IMR-90 (cell line): ENCODE measurements around the gene ST3GAL3. TPM values are rescaled to one million over a fixed set of nuclear protein-coding genes. Genes with fewer than 3 reads are reported as not detected.

Source experiments
- ATAC-seq: fragments of 200-7000 bp; cut with Tn5 transposase; 2 replicates; pipeline ENCODE4 v1.9.1; 2020; ENCODE audit warnings: low read depth, mild to moderate bottlenecking, moderate library complexity
- BruUV-seq: library from RNA; stranded (reverse); fragments of 400-500 nt; replicated peaks from 2 replicates; lab custom pipeline; 2021; lab: Mats Ljungman, UMichigan
- CTCF ChIA-PET: fragments of 300-600 bp; formaldehyde crosslinking; extraction: SDS; loops from one replicate; lab custom pipeline; 2021; ENCODE audit warnings: antibody characterized with exemption; lab: Yijun Ruan, JAX
- POLR2A ChIA-PET: fragments of 300-600 bp; sonication (Branson Sonifier 250); formaldehyde crosslinking; loops from one replicate; lab custom pipeline; 2022; ENCODE audit warnings: antibody characterized with exemption; ENCODE audit not compliant: unreplicated experiment; lab: Charles Lee
- DNase-seq: peaks from one replicate; pipeline ENCODE4 v3.0.0; 2013
- H2AFZ ChIP-seq: replicated peaks from 2 replicates; pipeline ENCODE3; 2013; ENCODE audit warnings: low read length, mild to moderate bottlenecking; ENCODE audit not compliant: poor library complexity
- H2AK5ac ChIP-seq: 2 replicates; pipeline ENCODE4 v1.6.1; 2013; ENCODE audit warnings: low read depth, low read length, inconsistent platforms
- H2AK9ac ChIP-seq: replicated peaks from 2 replicates; pipeline ENCODE3; 2013; ENCODE audit warnings: mild to moderate bottlenecking, low read depth, low read length, moderate library complexity; ENCODE audit not compliant: poor library complexity
- H2BK120ac ChIP-seq: 2 replicates; pipeline ENCODE4 v1.6.1; 2013; ENCODE audit warnings: low read depth, low read length, inconsistent platforms
- H2BK15ac ChIP-seq: 3 replicates; pipeline ENCODE4 v1.6.1; 2013; ENCODE audit warnings: low read depth, low read length, inconsistent platforms
- H2BK20ac ChIP-seq: 2 replicates; pipeline ENCODE4 v1.6.1; 2013; ENCODE audit warnings: low read depth, mild to moderate bottlenecking, inconsistent platforms, low read length, moderate library complexity
- H2BK5ac ChIP-seq: 2 replicates; pipeline ENCODE4 v1.6.1; 2013; ENCODE audit warnings: mild to moderate bottlenecking, low read depth, low read length, inconsistent platforms; ENCODE audit not compliant: poor library complexity, severe bottlenecking
- H3K14ac ChIP-seq: replicated peaks from 2 replicates; pipeline ENCODE4 v1.6.1; 2013; ENCODE audit warnings: low read depth, low read length, inconsistent platforms
- H3K18ac ChIP-seq: 2 replicates; pipeline ENCODE4 v1.6.1; 2013; ENCODE audit warnings: low read depth, low read length, control low read depth
- H3K23ac ChIP-seq: 2 replicates; pipeline ENCODE4 v1.6.1; 2013; ENCODE audit warnings: low read depth, low read length, inconsistent platforms
- H3K27ac ChIP-seq: 2 replicates; pipeline ENCODE4 v1.5.1; 2013; ENCODE audit warnings: mild to moderate bottlenecking, control low read depth, low read length; ENCODE audit not compliant: insufficient read depth
- H3K27me3 ChIP-seq: 2 replicates; pipeline ENCODE4 v1.6.1; 2013; ENCODE audit warnings: low read length; ENCODE audit not compliant: control insufficient read depth, insufficient read depth
- H3K36me3 ChIP-seq: 2 replicates; pipeline ENCODE4 v1.6.1; 2013; ENCODE audit warnings: low read length, mixed read lengths; ENCODE audit not compliant: control insufficient read depth, insufficient read depth
- H3K4ac ChIP-seq: 2 replicates; pipeline ENCODE4 v1.6.1; 2013; ENCODE audit warnings: low read depth, low read length, inconsistent platforms
- H3K4me1 ChIP-seq: 2 replicates; pipeline ENCODE4 v1.6.1; 2013; ENCODE audit warnings: low read length, mixed read lengths; ENCODE audit not compliant: control insufficient read depth, insufficient read depth
- H3K4me2 ChIP-seq: 2 replicates; pipeline ENCODE4 v1.6.1; 2013; ENCODE audit warnings: low read depth, mild to moderate bottlenecking, control low read depth, low read length, moderate library complexity
- H3K4me3 ChIP-seq: 2 replicates; pipeline ENCODE4 v1.5.1; 2013; ENCODE audit warnings: low read depth, mild to moderate bottlenecking, control low read depth, low read length, moderate library complexity; ENCODE audit not compliant: insufficient read depth
- H3K56ac ChIP-seq: 2 replicates; pipeline ENCODE4 v1.6.1; 2013; ENCODE audit warnings: low read length, inconsistent platforms; ENCODE audit not compliant: insufficient read depth; ENCODE audit errors: extremely low read depth
- H3K79me1 ChIP-seq, 2 experiments: 2 replicates each; pipeline ENCODE4 v1.6.1; 2013; ENCODE audit warnings: low read length in 2 of 2, inconsistent platforms in 1 of 2, low read depth in 1 of 2
- H3K9ac ChIP-seq: 2 replicates; pipeline ENCODE4 v1.6.1; 2013; ENCODE audit warnings: low read depth, low read length, control low read depth
- H3K9me1 ChIP-seq: 2 replicates; pipeline ENCODE4 v1.6.1; 2013; ENCODE audit warnings: low read length, inconsistent platforms; ENCODE audit not compliant: insufficient read depth
- H3K9me3 ChIP-seq: 2 replicates; pipeline ENCODE4 v1.6.1; 2013; ENCODE audit warnings: low read length; ENCODE audit not compliant: control insufficient read depth, insufficient read depth
- H4K20me1 ChIP-seq: 2 replicates; pipeline ENCODE4 v1.6.1; 2013; ENCODE audit warnings: low read length, inconsistent platforms; ENCODE audit not compliant: insufficient read depth
- H4K5ac ChIP-seq: 2 replicates; pipeline ENCODE4 v1.6.1; 2013; ENCODE audit warnings: mild to moderate bottlenecking, low read depth, low read length, control low read depth
- H4K8ac ChIP-seq, 2 experiments: 2 replicates each; pipeline ENCODE4 v1.6.1; 2013; ENCODE audit warnings: low read depth in 2 of 2, low read length in 2 of 2, control low read depth in 1 of 2, inconsistent platforms in 1 of 2
- H4K91ac ChIP-seq: 2 replicates; pipeline ENCODE4 v1.6.1; 2013; ENCODE audit warnings: low read depth, low read length, inconsistent platforms; ENCODE audit not compliant: insufficient read depth
- BHLHE40 ChIP-seq: fragments of 150-350 bp; IDR thresholded peaks from 2 replicates; pipeline ENCODE4 v1.6.1; 2016; ENCODE audit warnings: mild to moderate bottlenecking, low read depth, low read length
- CEBPB ChIP-seq: IDR thresholded peaks from 2 replicates; pipeline ENCODE4 v1.6.1; 2012; ENCODE audit warnings: low read depth, low read length, improper control_type of control experiment
- CHD1 ChIP-seq: IDR thresholded peaks from 2 replicates; pipeline ENCODE4 v1.6.1; 2012; ENCODE audit warnings: low read depth, low read length, improper control_type of control experiment
- FOS ChIP-seq: fragments of 150-350 bp; IDR thresholded peaks from 2 replicates; pipeline ENCODE4 v1.6.1; 2016; ENCODE audit warnings: low read depth, low read length
- MAFK ChIP-seq: IDR thresholded peaks from 2 replicates; pipeline ENCODE4 v1.6.1; 2012; ENCODE audit warnings: low read depth, low read length, improper control_type of control experiment
- MAZ ChIP-seq: IDR thresholded peaks from 2 replicates; pipeline ENCODE4 v1.6.1; 2012; ENCODE audit warnings: low read depth, mild to moderate bottlenecking, low read length, improper control_type of control experiment, moderate library complexity, borderline replicate concordance
- MXI1 ChIP-seq: IDR thresholded peaks from 2 replicates; pipeline ENCODE4 v1.6.1; 2012; ENCODE audit warnings: low read depth, mild to moderate bottlenecking, low read length, moderate library complexity, borderline replicate concordance
- NFE2L2 ChIP-seq: fragments of 150-350 bp; IDR thresholded peaks from 2 replicates; pipeline ENCODE4 v1.6.1; 2016; ENCODE audit warnings: low read depth, mild to moderate bottlenecking, low read length
- POLR2A ChIP-seq: IDR thresholded peaks from 2 replicates; pipeline ENCODE4 v1.6.1; 2012; ENCODE audit warnings: mild to moderate bottlenecking, low read depth, low read length
- RAD21 ChIP-seq: IDR thresholded peaks from 2 replicates; pipeline ENCODE4 v1.6.1; 2012; ENCODE audit warnings: low read length, improper control_type of control experiment
- RCOR1 ChIP-seq: IDR thresholded peaks from 2 replicates; pipeline ENCODE4 v1.6.1; 2012; ENCODE audit warnings: mild to moderate bottlenecking, low read length, improper control_type of control experiment; ENCODE audit not compliant: insufficient replicate concordance
- RFX5 ChIP-seq: IDR thresholded peaks from 2 replicates; pipeline ENCODE4 v1.8.0; 2012; ENCODE audit warnings: low read depth, mild to moderate bottlenecking, low read length, moderate library complexity
- SMC3 ChIP-seq: fragments of 150-350 bp; IDR thresholded peaks from 2 replicates; pipeline ENCODE4 v1.6.1; 2016; ENCODE audit warnings: low read depth, mild to moderate bottlenecking, antibody characterized with exemption, low read length, moderate library complexity
- WGBS, 2 experiments: methylation state at CpG; one replicate each; pipeline versions ENCODE4 v1.1.5 to v1.1.7; 2013; ENCODE audit warnings: missing lambda C conversion rate in 2 of 2; ENCODE audit not compliant: insufficient read length in 1 of 2; ENCODE audit errors: extremely low coverage in 2 of 2; 5-methylcytosine and 5-hydroxymethylcytosine counted together
- dilution Hi-C: fragments of 300-500 bp; cut with HindIII; formaldehyde crosslinking; loops from one replicate; pipeline ENCODE4 v1.14.3; 2018; ENCODE audit warnings: low sequenced_read_pairs; ENCODE audit not compliant: unreplicated experiment
- in situ Hi-C: fragments of 300-500 bp; cut with MboI; formaldehyde crosslinking; loops from 3 replicates; pipeline ENCODE4 v1.14.3; 2019; ENCODE audit warnings: low sequenced_read_pairs, inconsistent platforms, mixed read lengths
- intact Hi-C: fragments of 100-400 bp; cut with micrococcal nuclease; formaldehyde crosslinking; loops from 2 replicates; pipeline ENCODE4 v1.10.0; 2022
- polyA plus RNA-seq, 3 experiments: library from polyadenylated mRNA; depleted of rRNA; stranded (reverse); fragments of >200 nt; gene quantifications; 2 replicates each; pipeline ENCODE4 v1.2.3, GENCODE V29; 2012; ENCODE audit warnings: low replicate concordance in 1 of 3
- total RNA-seq: library from RNA; depleted of rRNA; stranded (reverse); fragments of >200 nt; gene quantifications from 2 replicates; pipeline ENCODE4 v1.2.3, GENCODE V29; 2012
- TF ChIP-seq, protein P1 (sequence below): fragments of 150-350 bp; IDR thresholded peaks from 2 replicates; pipeline ENCODE4 v1.6.1; 2016; ENCODE audit warnings: low read depth, mild to moderate bottlenecking, low read length, moderate library complexity, borderline replicate concordance
- TF ChIP-seq, protein P2 (sequence below): conservative IDR thresholded peaks from 2 replicates; pipeline ENCODE4 v1.5.1; 2012; ENCODE audit warnings: mild to moderate bottlenecking, low read depth, low read length, improper control_type of control experiment
- TF ChIP-seq, protein P3 (sequence below): fragments of 150-350 bp; IDR thresholded peaks from 2 replicates; pipeline ENCODE4 v1.6.1; 2017; ENCODE audit warnings: mild to moderate bottlenecking, antibody characterized with exemption, low read length, low read depth

Gene ST3GAL3
- total and polyA plus RNA-seq, 2 of the 4 experiments (the other 2 are of a cell fraction) = 12.0 to 14.8 TPM

DNA sequence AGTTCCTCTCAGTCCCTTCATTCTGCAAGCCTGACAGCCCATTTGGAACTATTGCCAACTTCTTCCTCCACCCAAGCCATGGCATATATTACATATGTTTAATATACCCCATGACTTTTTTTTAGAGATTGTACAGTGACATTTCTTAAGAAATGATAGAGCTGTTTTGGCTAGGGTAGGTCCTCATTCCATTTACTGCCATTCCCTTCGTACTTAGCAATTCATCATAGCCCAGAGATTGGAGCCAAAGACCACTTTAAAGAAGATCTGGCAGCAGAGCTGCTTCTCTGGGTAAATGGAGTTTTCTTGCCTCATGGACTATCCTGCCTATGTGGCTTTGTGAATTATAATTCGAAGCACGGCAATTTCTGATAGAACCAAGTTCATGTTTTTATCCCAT, 93.4 kb downstream of the ST3GAL3 start:
- Histone ChIP-seq H3K27ac (no peak overlapping the region), H3K18ac (no peak overlapping the region), H2AFZ (no peak overlapping the region), H3K79me1 (peaks cover 14 to 40% of the 10 kb centered on the region in 2 experiments), H2BK5ac (no peak overlapping the region), H3K9me1 (peaks cover 14% of the 10 kb centered on the region), H3K4me2 (no peak overlapping the region), H3K4me1 (peaks cover 9% of the 10 kb centered on the region), H3K4ac (no peak overlapping the region), H3K9ac (no peak overlapping the region), H4K5ac (no peak overlapping the region), H3K23ac (no peak overlapping the region), H2BK15ac (no peak overlapping the region), H3K56ac (no peak overlapping the region), H2AK9ac (no peak overlapping the region), H3K36me3 (no peaks in the 10 kb centered on the region; the same call in 1 of the 2 replicates), H3K9me3 (no peaks in the 10 kb centered on the region), H4K8ac (no peak overlapping the region), H3K14ac (no peak overlapping the region), H4K91ac (no peak overlapping the region), H3K4me3 (no peak overlapping the region), H2BK20ac (no peak overlapping the region), H2AK5ac (no peak overlapping the region), H3K27me3 (no peaks in the 10 kb centered on the region), H2BK120ac (no peak overlapping the region), H4K20me1 (peaks cover 8% of the 10 kb centered on the region; the same call in 1 of the 2 replicates)
- intact Hi-C loops = no loop called here
- POLR2A ChIA-PET = no interaction called here
- no TSS peak for BruUV-seq
- WGBS, 2 experiments = no CpG with 5 or more reads among the region's 3 CpGs
- ATAC-seq (no peak), DNase-seq (no peak)
- CTCF ChIA-PET = interaction anchor here (1.2 to 1.6 kb wide), 2 partner anchors 9 to 17 kb away, joined by 3 to 5 read pairs; no protein-coding TSS in a partner anchor
- in situ Hi-C loops = no loop called here
- TF ChIP-seq NFE2L2 = no peak
- TF ChIP-seq, protein P1, sequence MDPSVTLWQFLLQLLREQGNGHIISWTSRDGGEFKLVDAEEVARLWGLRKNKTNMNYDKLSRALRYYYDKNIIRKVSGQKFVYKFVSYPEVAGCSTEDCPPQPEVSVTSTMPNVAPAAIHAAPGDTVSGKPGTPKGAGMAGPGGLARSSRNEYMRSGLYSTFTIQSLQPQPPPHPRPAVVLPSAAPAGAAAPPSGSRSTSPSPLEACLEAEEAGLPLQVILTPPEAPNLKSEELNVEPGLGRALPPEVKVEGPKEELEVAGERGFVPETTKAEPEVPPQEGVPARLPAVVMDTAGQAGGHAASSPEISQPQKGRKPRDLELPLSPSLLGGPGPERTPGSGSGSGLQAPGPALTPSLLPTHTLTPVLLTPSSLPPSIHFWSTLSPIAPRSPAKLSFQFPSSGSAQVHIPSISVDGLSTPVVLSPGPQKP = no peak
- no peak for TF ChIP-seq POLR2A
- no peak for TF ChIP-seq CEBPB
- no peak for TF ChIP-seq RFX5
- TF ChIP-seq MXI1 = no peak
- no peak for TF ChIP-seq BHLHE40
- TF ChIP-seq RCOR1 = no peak
- no peak for TF ChIP-seq RAD21
- no peak for TF ChIP-seq MAFK
- TF ChIP-seq, protein P2, sequence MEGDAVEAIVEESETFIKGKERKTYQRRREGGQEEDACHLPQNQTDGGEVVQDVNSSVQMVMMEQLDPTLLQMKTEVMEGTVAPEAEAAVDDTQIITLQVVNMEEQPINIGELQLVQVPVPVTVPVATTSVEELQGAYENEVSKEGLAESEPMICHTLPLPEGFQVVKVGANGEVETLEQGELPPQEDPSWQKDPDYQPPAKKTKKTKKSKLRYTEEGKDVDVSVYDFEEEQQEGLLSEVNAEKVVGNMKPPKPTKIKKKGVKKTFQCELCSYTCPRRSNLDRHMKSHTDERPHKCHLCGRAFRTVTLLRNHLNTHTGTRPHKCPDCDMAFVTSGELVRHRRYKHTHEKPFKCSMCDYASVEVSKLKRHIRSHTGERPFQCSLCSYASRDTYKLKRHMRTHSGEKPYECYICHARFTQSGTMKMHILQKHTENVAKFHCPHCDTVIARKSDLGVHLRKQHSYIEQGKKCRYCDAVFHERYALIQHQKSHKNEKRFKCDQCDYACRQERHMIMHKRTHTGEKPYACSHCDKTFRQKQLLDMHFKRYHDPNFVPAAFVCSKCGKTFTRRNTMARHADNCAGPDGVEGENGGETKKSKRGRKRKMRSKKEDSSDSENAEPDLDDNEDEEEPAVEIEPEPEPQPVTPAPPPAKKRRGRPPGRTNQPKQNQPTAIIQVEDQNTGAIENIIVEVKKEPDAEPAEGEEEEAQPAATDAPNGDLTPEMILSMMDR = no peak
- TF ChIP-seq MAZ = no peak
- no peak for TF ChIP-seq CHD1
- TF ChIP-seq, protein P3, sequence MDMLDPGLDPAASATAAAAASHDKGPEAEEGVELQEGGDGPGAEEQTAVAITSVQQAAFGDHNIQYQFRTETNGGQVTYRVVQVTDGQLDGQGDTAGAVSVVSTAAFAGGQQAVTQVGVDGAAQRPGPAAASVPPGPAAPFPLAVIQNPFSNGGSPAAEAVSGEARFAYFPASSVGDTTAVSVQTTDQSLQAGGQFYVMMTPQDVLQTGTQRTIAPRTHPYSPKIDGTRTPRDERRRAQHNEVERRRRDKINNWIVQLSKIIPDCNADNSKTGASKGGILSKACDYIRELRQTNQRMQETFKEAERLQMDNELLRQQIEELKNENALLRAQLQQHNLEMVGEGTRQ = no peak
- no peak for TF ChIP-seq FOS
- TF ChIP-seq SMC3 = no peak
- dilution Hi-C loops = no loop called here
